Lung (tissue), 12 donors: ENCODE data around the gene AAGAB. TPM values are rescaled to one million over a fixed set of nuclear protein-coding genes. Genes with fewer than 3 reads are reported as not detected.

Source experiments
- ATAC-seq: fragments of 200-7000 bp; cut with Tn5 transposase; one replicate; pipeline ENCODE4 v1.9.1; 2020; ENCODE audit warnings: moderate number of reproducible peaks; ENCODE audit not compliant: insufficient read depth, low FRiP score
- DNase-seq, 3 donors: peaks; one replicate each; pipeline ENCODE4 v3.0.0-alpha.2; 2013 to 2017
- H3K27ac ChIP-seq, 2 donors: one replicate each; pipeline ENCODE4 v1.5.1; 2013; ENCODE audit warnings: mild to moderate bottlenecking in 2 of 2, moderate library complexity in 2 of 2, control low read depth in 1 of 2, inconsistent platforms in 1 of 2, low read depth in 1 of 2, low read length in 1 of 2
- H3K27me3 ChIP-seq, 3 donors: one replicate each; pipeline ENCODE4 v1.5.1; 2013; ENCODE audit warnings: low read length in 2 of 3; ENCODE audit not compliant: control insufficient read depth in 3 of 3, insufficient read depth in 3 of 3
- H3K36me3 ChIP-seq, 4 donors: one replicate each; pipeline ENCODE4 v1.5.1; 2013; ENCODE audit warnings: low read length in 4 of 4, mild to moderate bottlenecking in 1 of 4, moderate library complexity in 1 of 4; ENCODE audit not compliant: control insufficient read depth in 4 of 4, insufficient read depth in 4 of 4
- H3K4me1 ChIP-seq, 5 donors: one replicate each; pipeline ENCODE4 v1.5.1; 2013; ENCODE audit warnings: low read length in 5 of 5, mild to moderate bottlenecking in 2 of 5, moderate library complexity in 1 of 5; ENCODE audit not compliant: control insufficient read depth in 5 of 5, insufficient read depth in 5 of 5
- H3K4me3 ChIP-seq: one replicate; pipeline ENCODE4 v1.5.1; 2013; ENCODE audit warnings: mild to moderate bottlenecking, control low read depth, moderate library complexity
- H3K9ac ChIP-seq, 2 donors: one replicate each; pipeline ENCODE4 v1.5.1; 2013; ENCODE audit warnings: low read length in 2 of 2, control low read depth in 1 of 2; ENCODE audit not compliant: insufficient read depth in 1 of 2
- H3K9me3 ChIP-seq, 4 donors: one replicate each; pipeline ENCODE4 v1.5.1; 2013; ENCODE audit warnings: low read length in 3 of 4, mild to moderate bottlenecking in 1 of 4, moderate library complexity in 1 of 4; ENCODE audit not compliant: control insufficient read depth in 4 of 4, insufficient read depth in 3 of 4
- CTCF ChIP-seq: IDR thresholded peaks from 2 replicates; pipeline ENCODE4 v1.5.1; 2012; ENCODE audit warnings: mild to moderate bottlenecking; ENCODE audit errors: control extremely low read depth, extremely low read depth
- WGBS, 2 donors: extraction: QIAGEN DNeasy Blood & Tissue Kit; methylation state at CpG; one replicate each; pipeline ENCODE4 v1.1.7; 2013; 5-methylcytosine and 5-hydroxymethylcytosine counted together
- polyA plus RNA-seq, 2 donors: library from polyadenylated mRNA; stranded (reverse); fragments of 200-250 nt; gene quantifications; one replicate each; pipeline ENCODE4 v1.2.1, GENCODE V29; 2013
- total RNA-seq, 2 donors: library from RNA; depleted of rRNA in 1 of 2; stranded (reverse); fragments of >200 nt in 1 of 2; gene quantifications; one replicate each; pipeline ENCODE4 v1.2.1, GENCODE V29; 2014 to 2021
- donor health status: control.
- donor health status: control.
- donor health status: Bipolar disorder and iron deficiency.
- donor health status: healthy.
- donor health status: DM: yes; HTN: yes; CAD: no.

Gene AAGAB
- total and polyA plus RNA-seq, 4 donors, result 11.5 to 34.5 (median 26.4) TPM

- peak; percentile 84 to 96 (median 95) for DNase-seq
- TF ChIP-seq CTCF, result no peak
- no peaks in the 10 kb centered on the region for H3K27me3 ChIP-seq
- peak overlapping the region; percentile 52 to 71 for H3K27ac ChIP-seq
- peaks cover 0 to 63% (median 18%) of the 10 kb centered on the region in 5 donors for H3K4me1 ChIP-seq
- H3K9me3 ChIP-seq, result no peaks in the 10 kb centered on the region
- 87 to 88% methylated on average over 8 of the region's 8 CpGs for WGBS, 2 donors
- peaks cover 2 to 38% (median 35%) of the 10 kb centered on the region in 4 donors for H3K36me3 ChIP-seq
- no peak overlapping the region for H3K4me3 ChIP-seq
- no peak for ATAC-seq
- no peak overlapping the region for H3K9ac ChIP-seq
Measured at GRCh38 chr15:67188551-67189218, 65.8 kb downstream of the AAGAB start.

GRCh38 chr15:67187351-67187854 lies 67.1 kb downstream of the AAGAB start:
- ATAC-seq (no peak), DNase-seq (no peak)
- WGBS, 2 donors, result 92 to 94% methylated on average over 12 of the region's 12 CpGs

GRCh38 chr15:67186688-67187087 lies 67.8 kb downstream of the AAGAB start:
- H3K9me3 ChIP-seq, result no peaks in the 10 kb centered on the region
- WGBS, 2 donors, result 81 to 93% methylated on average over 4 of the region's 4 CpGs
- no peak for ATAC-seq
- H3K27ac ChIP-seq, result peak overlapping the region; percentile 27 to 79
- H3K4me3 ChIP-seq, result no peak overlapping the region
- peaks cover 2 to 41% (median 35%) of the 10 kb centered on the region in 4 donors for H3K36me3 ChIP-seq
- peaks cover 0 to 54% (median 17%) of the 10 kb centered on the region in 5 donors for H3K4me1 ChIP-seq
- DNase-seq, result no peak
- no peaks in the 10 kb centered on the region for H3K27me3 ChIP-seq
- H3K9ac ChIP-seq, result no peak overlapping the region
- TF ChIP-seq CTCF, result no peak

More at GRCh38 chr15:67187351-67187854, 67.1 kb downstream of the AAGAB start:
- Histone ChIP-seq H3K9me3 (no peaks in the 10 kb centered on the region), H3K36me3 (peaks cover 2 to 41% (median 37%) of the 10 kb centered on the region in 4 donors), H3K27ac (no peak overlapping the region), H3K27me3 (no peaks in the 10 kb centered on the region), H3K4me3 (no peak overlapping the region), H3K4me1 (peaks cover 0 to 54% (median 17%) of the 10 kb centered on the region in 5 donors), H3K9ac (no peak overlapping the region)
- TF ChIP-seq CTCF, result no peak
